Chondrocyte (in vitro differentiated cells): Measurements from ENCODE around the gene N4BP2. TPM values are rescaled to one million over a fixed set of nuclear protein-coding genes. Genes with fewer than 3 reads are reported as not detected.

Experiments used
- DNase-seq: peaks from one replicate; pipeline ENCODE4 v3.0.0; 2021; ENCODE audit warnings: mixed read lengths, low spot score
- H3K27ac Mint-ChIP-seq: one replicate; pipeline ENCODE4 v1.8.0; 2021; ENCODE audit warnings: mild to moderate bottlenecking, moderate library complexity, mixed read lengths; ENCODE audit not compliant: unreplicated experiment
- H3K27me3 Mint-ChIP-seq: 2 replicates; pipeline ENCODE4 v1.8.0; 2021; ENCODE audit warnings: low read depth, mixed read lengths
- H3K36me3 Mint-ChIP-seq: 2 replicates; pipeline ENCODE4 v1.8.0; 2021; ENCODE audit warnings: low read depth, mixed read lengths
- H3K4me1 Mint-ChIP-seq: 2 replicates; pipeline ENCODE4 v1.8.0; 2021; ENCODE audit warnings: low read depth, mild to moderate bottlenecking, mixed read lengths
- H3K4me3 Mint-ChIP-seq: one replicate; pipeline ENCODE4 v1.8.0; 2021; ENCODE audit warnings: mild to moderate bottlenecking, moderate library complexity, mixed read lengths; ENCODE audit not compliant: unreplicated experiment
- H3K9me3 Mint-ChIP-seq: 2 replicates; pipeline ENCODE4 v1.8.0; 2021; ENCODE audit warnings: low read depth, mixed read lengths
- total RNA-seq: library from RNA; stranded (reverse); gene quantifications from 3 replicates; pipeline ENCODE4 v1.2.1, GENCODE V29; 2021
- TF ChIP-seq, protein P1 (sequence below): fragments of 200-600 bp; sonication (generic); IDR thresholded peaks from 2 replicates; pipeline ENCODE4 v1.5.0; 2021; ENCODE audit warnings: antibody characterized with exemption, mild to moderate bottlenecking, moderate library complexity

Gene N4BP2
- total RNA-seq, 1 donor from 2014 or later = 7.0 TPM

DNA sequence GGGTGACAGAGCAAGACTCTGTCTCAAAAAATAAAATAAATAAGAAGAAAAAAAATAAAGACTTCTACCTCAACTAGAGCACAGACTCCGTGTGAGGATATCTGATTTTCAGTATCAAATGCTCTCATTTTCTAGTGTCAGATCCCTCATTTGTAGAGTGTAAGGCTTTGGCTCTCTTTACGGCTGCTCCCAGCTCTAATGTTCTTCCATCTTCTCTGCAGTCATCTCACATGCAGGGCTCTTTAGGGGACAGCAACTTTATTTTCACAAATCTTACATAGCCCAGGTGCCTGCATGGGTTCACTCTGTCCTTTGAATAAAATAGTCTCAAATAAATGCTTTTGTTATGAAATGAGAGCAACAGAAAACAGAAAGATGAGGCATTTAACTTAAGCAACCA lies 120.9 kb downstream of the N4BP2 start:
- no peak overlapping the region for H3K27ac Mint-ChIP-seq
- no peaks in the 10 kb centered on the region for H3K27me3 Mint-ChIP-seq
- H3K4me3 Mint-ChIP-seq = no peak overlapping the region
- H3K4me1 Mint-ChIP-seq = no peaks in the 10 kb centered on the region
- no peaks in the 10 kb centered on the region for H3K9me3 Mint-ChIP-seq
- no peaks in the 10 kb centered on the region for H3K36me3 Mint-ChIP-seq
- no peak for DNase-seq
- TF ChIP-seq, protein P1, sequence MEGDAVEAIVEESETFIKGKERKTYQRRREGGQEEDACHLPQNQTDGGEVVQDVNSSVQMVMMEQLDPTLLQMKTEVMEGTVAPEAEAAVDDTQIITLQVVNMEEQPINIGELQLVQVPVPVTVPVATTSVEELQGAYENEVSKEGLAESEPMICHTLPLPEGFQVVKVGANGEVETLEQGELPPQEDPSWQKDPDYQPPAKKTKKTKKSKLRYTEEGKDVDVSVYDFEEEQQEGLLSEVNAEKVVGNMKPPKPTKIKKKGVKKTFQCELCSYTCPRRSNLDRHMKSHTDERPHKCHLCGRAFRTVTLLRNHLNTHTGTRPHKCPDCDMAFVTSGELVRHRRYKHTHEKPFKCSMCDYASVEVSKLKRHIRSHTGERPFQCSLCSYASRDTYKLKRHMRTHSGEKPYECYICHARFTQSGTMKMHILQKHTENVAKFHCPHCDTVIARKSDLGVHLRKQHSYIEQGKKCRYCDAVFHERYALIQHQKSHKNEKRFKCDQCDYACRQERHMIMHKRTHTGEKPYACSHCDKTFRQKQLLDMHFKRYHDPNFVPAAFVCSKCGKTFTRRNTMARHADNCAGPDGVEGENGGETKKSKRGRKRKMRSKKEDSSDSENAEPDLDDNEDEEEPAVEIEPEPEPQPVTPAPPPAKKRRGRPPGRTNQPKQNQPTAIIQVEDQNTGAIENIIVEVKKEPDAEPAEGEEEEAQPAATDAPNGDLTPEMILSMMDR = no peak

DNA sequence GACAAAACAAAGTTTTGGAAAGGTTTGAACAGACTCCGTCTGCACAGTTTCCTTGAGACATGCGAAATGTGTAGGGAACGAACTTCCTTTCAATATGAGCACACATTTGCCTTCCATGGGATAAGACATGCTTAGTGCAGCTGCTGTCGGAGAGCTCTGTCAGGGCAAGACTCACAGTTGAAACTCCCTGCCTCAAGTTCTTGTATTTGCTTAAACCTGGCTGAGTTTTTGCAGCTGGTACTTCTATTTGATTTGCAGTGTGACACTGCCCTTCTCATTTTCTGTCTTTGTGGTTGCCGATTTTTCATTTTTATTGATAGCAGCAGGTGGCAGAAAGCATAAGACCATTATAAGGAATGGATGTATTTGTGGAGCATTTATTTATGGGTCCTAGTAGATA lies 122.0 kb downstream of the N4BP2 start:
- H3K9me3 Mint-ChIP-seq = no peaks in the 10 kb centered on the region
- TF ChIP-seq, protein P1 = no peak
- peaks cover 2% of the 10 kb centered on the region for H3K4me1 Mint-ChIP-seq
- no peak overlapping the region for H3K27ac Mint-ChIP-seq
- DNase-seq = no peak
- H3K36me3 Mint-ChIP-seq = no peaks in the 10 kb centered on the region
- H3K4me3 Mint-ChIP-seq = no peak overlapping the region
- H3K27me3 Mint-ChIP-seq = no peaks in the 10 kb centered on the region

DNA sequence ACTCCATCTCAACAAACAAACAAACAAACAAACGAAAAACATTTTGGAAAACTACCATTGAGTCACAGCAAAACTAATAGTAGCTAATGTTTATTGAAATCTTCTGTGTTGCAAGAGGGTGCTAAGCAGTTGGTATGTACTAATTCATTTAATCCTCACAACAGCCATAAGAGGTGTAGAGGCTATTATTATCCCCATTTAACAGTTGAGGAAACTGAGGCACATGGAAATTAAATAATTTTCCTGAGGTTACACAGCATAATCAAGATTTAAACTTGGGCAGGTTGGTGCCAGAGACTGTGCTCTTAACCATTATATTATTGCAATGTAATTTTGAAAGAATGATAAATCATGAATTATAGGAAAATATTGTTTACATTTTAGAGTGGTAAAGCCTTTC lies 122.7 kb downstream of the N4BP2 start:
- Mint-ChIP-seq H3K4me1 (peaks cover 9% of the 10 kb centered on the region), H3K27ac (no peak overlapping the region), H3K36me3 (no peaks in the 10 kb centered on the region), H3K27me3 (no peaks in the 10 kb centered on the region), H3K4me3 (no peak overlapping the region), H3K9me3 (no peaks in the 10 kb centered on the region)
- TF ChIP-seq, protein P1 = no peak
- DNase-seq = no peak

DNA sequence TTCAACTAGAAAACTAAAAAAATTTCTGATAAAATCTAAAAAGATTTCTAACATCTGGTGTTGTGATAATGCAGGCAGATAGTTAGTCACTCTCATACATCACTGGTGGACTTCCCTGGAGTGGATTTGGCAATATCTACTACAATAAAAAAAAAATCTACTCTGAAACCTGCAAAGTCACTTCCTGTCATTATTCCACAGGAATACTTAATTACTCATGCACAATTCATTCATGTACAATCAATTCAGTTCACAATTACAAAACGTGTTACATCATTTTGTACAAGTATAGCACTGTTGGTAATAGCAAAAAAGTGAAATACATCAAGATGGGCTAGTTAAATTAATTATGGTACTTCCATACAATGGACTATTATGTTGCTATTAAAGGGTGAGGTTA lies 123.7 kb downstream of the N4BP2 start:
- no peak for DNase-seq
- no peaks in the 10 kb centered on the region for H3K9me3 Mint-ChIP-seq
- H3K36me3 Mint-ChIP-seq = no peaks in the 10 kb centered on the region
- H3K4me3 Mint-ChIP-seq = no peak overlapping the region
- TF ChIP-seq, protein P1 = no peak
- H3K4me1 Mint-ChIP-seq = peaks cover 11% of the 10 kb centered on the region
- H3K27ac Mint-ChIP-seq = no peak overlapping the region
- no peaks in the 10 kb centered on the region for H3K27me3 Mint-ChIP-seq

DNA sequence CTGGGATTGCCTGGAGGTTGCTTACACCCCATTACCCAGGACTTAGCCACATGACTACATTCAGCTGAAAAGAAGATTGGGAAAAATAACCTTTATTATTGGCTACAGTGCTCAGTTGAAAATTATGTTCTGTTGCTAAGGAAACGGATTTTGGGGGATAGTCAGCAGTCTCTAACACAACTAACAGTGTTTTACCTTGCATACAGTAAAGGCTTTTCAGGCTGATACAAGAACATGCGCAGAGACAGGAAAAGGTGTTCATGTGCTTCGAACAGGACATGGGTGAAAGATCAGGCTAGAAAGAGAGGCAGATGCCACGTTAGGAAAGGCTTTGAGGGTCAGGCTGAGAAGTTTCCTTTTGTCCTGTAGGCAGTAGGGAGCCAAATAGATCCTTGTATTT lies 125.4 kb downstream of the N4BP2 start:
- H3K9me3 Mint-ChIP-seq = no peaks in the 10 kb centered on the region
- no peak for DNase-seq
- TF ChIP-seq, protein P1 = no peak
- H3K27ac Mint-ChIP-seq = no peak overlapping the region
- H3K4me1 Mint-ChIP-seq = peaks cover 22% of the 10 kb centered on the region
- no peak overlapping the region for H3K4me3 Mint-ChIP-seq
- H3K36me3 Mint-ChIP-seq = no peaks in the 10 kb centered on the region
- no peaks in the 10 kb centered on the region for H3K27me3 Mint-ChIP-seq
